T-helper 22 cell (primary cell): Measurements from ENCODE around the gene SPAM1.
"Not testable (repeated sequence)": the region's sequence is repeated elsewhere in the genome, so short reads cannot be mapped to it uniquely, and the experiment has no call there.

ENCODE experiments used
- DNase-seq: peaks from one replicate; pipeline ENCODE4 v3.0.0-alpha.2; 2020; ENCODE audit warnings: low read depth

The SPAM1 gene

GRCh38 chr7:123948136-123948535 lies 23.1 kb downstream of the SPAM1 start:
- DNase-seq: no peak

GRCh38 chr7:123958186-123958703 lies 33.2 kb downstream of the SPAM1 start:
- no peak for DNase-seq

- DNase-seq: no peak
Measured at GRCh38 chr7:123961771-123962170, 36.7 kb downstream of the SPAM1 start.

GRCh38 chr7:123966936-123967335 lies 41.9 kb downstream of the SPAM1 start:
- DNase-seq: no peak

- DNase-seq: no peak
Measured at GRCh38 chr7:123972045-123972444, 47.0 kb downstream of the SPAM1 start.

DNA sequence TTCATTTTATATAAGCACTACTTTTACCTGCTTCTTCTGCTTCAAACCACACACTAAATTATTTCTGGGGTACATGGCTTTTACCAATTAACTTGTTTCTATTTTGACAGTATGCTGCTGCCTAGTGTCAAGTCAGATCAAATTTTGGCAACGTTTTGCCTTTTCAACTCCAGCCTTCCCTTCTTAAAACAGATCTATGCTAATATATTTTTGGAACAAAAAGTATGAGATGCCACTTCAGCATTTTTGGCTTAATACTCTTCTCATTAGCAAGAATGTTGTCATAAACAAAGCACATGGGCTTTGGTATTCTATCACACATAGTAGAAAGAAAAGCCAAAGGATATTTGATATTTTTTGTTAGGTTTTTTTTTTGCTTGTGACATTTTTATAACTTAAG lies 47.8 kb downstream of the SPAM1 start:
- no peak for DNase-seq

- no peak for DNase-seq
Measured at GRCh38 chr7:123974326-123974908, 49.4 kb downstream of the SPAM1 start.

DNA sequence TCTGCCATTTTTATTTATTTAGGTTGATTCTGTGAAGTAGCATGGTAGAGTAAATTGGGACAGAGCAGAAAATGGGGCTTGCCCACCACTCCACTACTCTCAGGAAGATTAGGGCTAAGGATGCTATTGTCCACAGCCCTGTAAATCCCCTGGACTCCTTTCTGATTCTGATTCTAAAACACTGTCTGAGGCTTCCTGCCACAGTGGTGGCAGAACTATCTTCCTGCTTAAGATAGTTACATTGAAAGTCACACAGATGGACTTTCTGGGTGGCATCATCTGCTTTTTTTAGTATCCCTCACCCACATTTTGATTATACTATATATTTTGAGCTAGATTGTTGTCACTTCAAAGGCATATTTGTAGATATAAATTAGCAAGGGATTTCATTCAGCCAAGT lies 50.0 kb downstream of the SPAM1 start:
- DNase-seq: no peak

DNA sequence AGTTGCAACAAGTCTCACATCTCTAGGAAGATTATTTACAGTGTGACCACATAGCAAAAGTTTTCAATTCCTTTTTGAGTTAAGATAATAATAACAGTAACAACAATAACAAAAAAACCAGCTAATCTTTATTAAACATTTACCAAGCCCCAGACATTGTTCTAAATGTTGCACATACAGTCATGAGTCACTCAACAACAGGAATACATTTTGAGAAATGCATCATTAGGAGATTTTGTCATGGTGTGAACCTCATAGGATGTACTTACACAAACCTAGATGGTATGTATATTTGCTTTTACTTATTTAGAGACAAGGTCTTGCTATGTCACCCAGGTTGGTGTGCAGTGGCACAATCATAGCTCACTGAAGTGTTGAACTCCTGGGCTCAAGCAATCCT lies 52.0 kb downstream of the SPAM1 start:
- no peak for DNase-seq

DNA sequence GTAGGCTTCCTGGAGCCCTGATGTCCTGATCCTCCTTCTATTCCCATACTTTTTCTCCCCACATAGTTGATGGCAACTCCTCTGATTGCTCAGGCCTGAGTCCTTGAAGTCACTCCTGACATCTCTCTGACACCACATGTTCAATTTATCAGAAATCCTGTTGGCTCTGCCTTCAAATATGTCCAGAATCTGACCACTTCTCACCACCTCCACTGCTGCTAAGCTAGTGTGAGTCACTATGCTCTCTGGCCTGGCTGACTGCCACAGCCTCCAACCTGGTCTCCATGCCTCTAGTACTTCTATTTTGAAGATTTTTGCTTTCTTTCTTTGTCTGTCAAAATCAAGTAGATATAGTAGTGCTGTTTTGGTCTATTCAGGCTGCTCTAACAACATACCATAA lies 54.8 kb downstream of the SPAM1 start:
- DNase-seq: no peak

DNA sequence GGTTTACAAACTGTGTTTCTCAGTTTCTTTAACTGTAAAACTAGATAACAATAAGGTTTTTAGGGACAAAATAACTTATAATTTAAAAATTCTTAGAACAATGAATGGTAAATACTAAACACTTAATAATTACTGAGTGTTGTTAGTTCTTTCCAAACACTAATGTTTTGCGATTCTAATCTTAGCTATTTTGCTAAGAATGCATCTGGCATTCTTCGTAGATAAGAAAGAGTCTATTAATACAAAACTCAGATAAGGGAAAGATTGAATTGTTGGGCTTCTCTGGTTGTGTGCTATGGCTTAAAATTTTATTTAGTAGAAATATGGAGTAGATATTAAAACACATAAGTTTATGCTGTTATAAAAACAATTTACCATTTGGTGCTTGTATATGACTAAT lies 62.4 kb downstream of the SPAM1 start:
- no peak for DNase-seq

- DNase-seq: no peak
Measured at GRCh38 chr7:123992913-123993518, 68.0 kb downstream of the SPAM1 start.

DNA sequence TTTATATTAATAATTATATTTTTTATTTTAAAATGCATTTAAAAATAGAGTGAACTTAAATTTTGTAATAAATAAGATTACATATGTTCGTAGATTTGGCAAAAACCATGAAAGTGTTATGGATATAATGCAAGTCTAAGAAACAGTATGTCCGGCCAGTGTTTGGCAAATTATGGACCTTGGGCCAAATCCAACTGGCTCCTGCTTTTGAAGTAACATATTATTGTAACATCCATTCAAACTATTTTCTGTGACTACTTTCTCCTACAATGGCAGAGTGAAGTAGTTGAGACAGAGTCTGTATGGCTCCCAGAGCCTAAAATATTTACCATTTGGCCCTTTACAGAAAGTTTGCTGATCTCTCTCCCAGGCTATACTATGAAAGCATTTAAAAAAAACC lies 69.0 kb downstream of the SPAM1 start:
- DNase-seq: no peak

GRCh38 chr7:123994449-123994848 lies 69.4 kb downstream of the SPAM1 start:
- no peak for DNase-seq

- no peak for DNase-seq
Measured at GRCh38 chr7:123995617-123996326, 70.7 kb downstream of the SPAM1 start.

DNA sequence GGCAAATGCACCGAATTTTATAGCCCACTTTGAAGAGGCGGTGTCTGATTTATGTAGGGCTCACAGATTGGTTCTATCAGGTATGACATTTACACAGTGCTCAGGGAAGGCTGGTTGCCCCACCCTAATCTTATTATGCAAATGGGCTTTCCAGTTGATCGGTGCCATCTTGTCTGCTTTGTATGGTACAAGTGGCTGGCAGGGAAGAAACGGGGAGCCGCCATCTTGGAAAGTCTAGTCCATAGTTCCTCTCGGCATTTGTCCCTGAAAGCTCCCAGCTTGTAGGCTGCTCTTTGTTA lies 71.2 kb downstream of the SPAM1 start:
- DNase-seq: no peak

DNA sequence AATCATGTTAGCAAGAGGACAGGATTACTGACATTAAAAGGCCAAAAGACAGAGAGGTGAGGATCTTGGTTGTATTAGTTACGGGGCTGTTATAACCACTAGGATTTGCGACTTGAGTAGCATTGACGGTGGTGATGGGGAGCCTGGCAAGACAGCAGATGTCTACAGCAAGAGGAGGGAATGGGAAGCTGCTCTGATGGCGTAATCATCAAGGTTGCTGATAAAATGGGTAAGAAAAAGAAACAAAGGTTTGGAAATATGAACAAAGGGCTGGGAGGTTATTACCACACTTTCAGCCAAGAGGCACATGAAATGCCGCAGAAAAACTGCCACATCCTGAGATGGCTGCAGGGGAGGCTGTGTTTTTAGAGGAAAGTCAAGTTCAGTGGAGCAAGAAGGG lies 73.9 kb downstream of the SPAM1 start:
- no peak for DNase-seq

- DNase-seq: no peak
Measured at GRCh38 chr7:123999703-124000102, 74.7 kb downstream of the SPAM1 start.

GRCh38 chr7:124008296-124008695 lies 83.3 kb downstream of the SPAM1 start:
- not testable (repeated sequence) for DNase-seq

- no peak for DNase-seq
Measured at GRCh38 chr7:124009321-124009720, 84.3 kb downstream of the SPAM1 start.
